Measurements from ENCODE around the gene CEACAM19. TPM values are rescaled to one million over a fixed set of nuclear protein-coding genes. Genes with fewer than 3 reads are reported as not detected.

CEACAM19 gene
- total and polyA plus RNA-seq, 2 of the 13 experiments (the other 11 are each of a cell fraction or from before 2014, with no cell fraction given): 1.3 to 4.0 TPM

GRCh38 chr19:44718441-44719261 is 47.4 kb downstream of the CEACAM19 start (continued):
- TF ChIP-seq SMAD1 (CRISPR knock-in tag; IDR thresholded peaks at IDR 0.05; ENCODE audit: borderline replicate concordance, low read depth) (no peak), KLF12 (CRISPR knock-in tag; IDR thresholded peaks at IDR 0.05; ENCODE audit: borderline replicate concordance) (no peak), MTA3 (CRISPR knock-in tag; IDR thresholded peaks at IDR 0.05) (no peak), TFAP4 (IDR thresholded peaks at IDR 0.05; ENCODE audit: borderline replicate concordance, low read depth) (peak; percentile 50; the same call in 1 of the 2 replicates), HNRNPLL (IDR thresholded peaks at IDR 0.05; ENCODE audit: low read depth, low read length, poor library complexity, severe bottlenecking) (peak; percentile 22), KMT2B (CRISPR knock-in tag; IDR thresholded peaks at IDR 0.05) (peak; percentile 68; the same call in 1 of the 2 replicates), HDAC6 (IDR thresholded peaks at IDR 0.05; ENCODE audit: low read depth, low read length) (no peak), ZNF569 (CRISPR knock-in tag; IDR thresholded peaks at IDR 0.05; ENCODE audit: borderline replicate concordance) (no peak), NCOA1 (CRISPR knock-in tag; IDR thresholded peaks at IDR 0.05) (0 out of 2 replicates have a peak, but pooled peaks have one; percentile 37), HOXA5 (CRISPR knock-in tag; IDR thresholded peaks at IDR 0.05) (peak; percentile 50; the same call in 1 of the 2 replicates), KDM5A (IDR thresholded peaks at IDR 0.05; ENCODE audit: borderline replicate concordance, low read length) (no peak), ZNF33A (CRISPR knock-in tag; IDR thresholded peaks at IDR 0.05; ENCODE audit: borderline replicate concordance) (no peak), ZNF335 (CRISPR knock-in tag; IDR thresholded peaks at IDR 0.05) (no peak), PHF20 (CRISPR knock-in tag; IDR thresholded peaks at IDR 0.05) (no peak), RFX3 (CRISPR knock-in tag; IDR thresholded peaks at IDR 0.05) (no peak), NFIB (CRISPR knock-in tag; IDR thresholded peaks at IDR 0.05; ENCODE audit: borderline replicate concordance) (no peak), ATF3 (CRISPR knock-in tag; IDR thresholded peaks at IDR 0.05) (no peak; the same call in 1 of the 2 replicates), ATM (IDR thresholded peaks at IDR 0.05; ENCODE audit: borderline replicate concordance) (no peak), TEAD2 (CRISPR knock-in tag; IDR thresholded peaks at IDR 0.05) (no peak), HINFP (CRISPR knock-in tag; IDR thresholded peaks at IDR 0.05; ENCODE audit: low read depth) (no peak; the same call in 1 of the 2 replicates), YY1 (IDR thresholded peaks at IDR 0.05; ENCODE audit: insufficient read depth, insufficient replicate concordance, low read depth, low read length) (peak; percentile 52), HMG20B (CRISPR knock-in tag; conservative IDR thresholded peaks at IDR 0.05) (no peak), YEATS4 (CRISPR knock-in tag; IDR thresholded peaks at IDR 0.05; ENCODE audit: borderline replicate concordance) (peak; percentile 59; the same call in 1 of the 2 replicates), ZNF773 (CRISPR knock-in tag; IDR thresholded peaks at IDR 0.05; ENCODE audit: borderline replicate concordance) (no peak), SRSF1 (optimal IDR thresholded peaks at IDR 0.05; ENCODE audit: low read depth, low read length) (peak; percentile 94), ZFP62 (CRISPR knock-in tag; IDR thresholded peaks at IDR 0.05) (no peak)
